Measurements from ENCODE around the gene ACTR5.

Gene ACTR5

DNA sequence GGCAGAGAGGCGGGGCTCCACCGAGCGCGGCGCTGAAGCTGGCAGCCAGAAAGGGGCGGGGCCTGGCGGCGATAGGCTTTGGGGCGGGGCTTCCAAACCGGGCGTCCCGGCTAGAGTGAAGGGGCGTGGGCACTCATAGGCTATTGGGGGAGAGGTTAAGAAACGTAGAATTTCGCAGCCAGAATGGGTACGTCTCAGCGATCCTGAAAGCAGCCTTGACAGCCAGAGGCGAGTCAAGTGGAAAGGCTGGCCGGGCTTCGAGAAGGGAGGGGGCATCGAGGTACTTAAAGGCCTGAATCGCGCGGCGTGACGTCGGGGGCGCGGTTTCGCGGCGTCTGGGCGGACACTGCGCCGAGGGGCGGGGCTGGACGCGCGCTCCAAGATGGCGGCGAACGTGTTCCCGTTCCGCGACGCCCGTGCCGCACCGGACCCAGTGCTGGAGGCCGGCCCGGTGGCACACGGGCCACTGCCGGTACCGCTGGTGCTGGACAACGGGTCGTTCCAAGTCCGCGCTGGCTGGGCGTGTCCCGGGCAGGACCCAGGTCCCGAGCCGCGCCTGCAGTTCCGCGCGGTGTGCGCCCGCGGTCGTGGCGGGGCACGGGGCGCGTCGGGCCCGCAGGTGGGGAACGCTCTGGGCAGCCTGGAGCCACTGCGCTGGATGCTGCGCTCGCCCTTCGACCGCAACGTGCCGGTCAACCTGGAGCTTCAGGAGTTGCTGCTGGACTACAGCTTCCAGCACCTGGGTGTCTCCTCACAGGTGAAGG is at the start of gene ACTR5:
Gene ACTR5 (plus strand): TSS at position 364 of the 764 bp plus-strand sequence. CDS start 19 bp downstream, at position 383.
- DNase-seq (ENCODE audit: low read depth in 3 of 3, low spot score in 1 of 3) = peak; percentile 92 to 98 (median 95)

DNA sequence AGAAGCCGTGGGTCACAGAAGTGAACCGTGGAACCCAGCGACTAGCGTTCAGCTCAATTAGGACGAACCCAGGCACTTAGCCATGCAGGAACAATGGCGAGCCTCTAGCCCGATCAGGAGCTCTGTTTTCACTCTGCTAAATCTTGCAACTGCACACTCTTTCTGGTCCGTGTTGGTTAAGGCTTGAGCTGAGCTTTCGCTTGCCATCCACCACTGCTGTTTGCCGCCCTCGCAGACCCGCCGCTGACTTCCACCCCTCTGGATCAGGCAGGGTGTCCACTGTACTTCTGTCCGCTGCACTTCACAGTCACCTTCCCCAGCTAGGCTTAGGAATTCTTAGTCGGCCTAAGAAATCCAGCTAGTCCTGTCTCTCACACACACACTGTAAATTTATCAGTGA is 49.7 kb upstream of the ACTR5 start:
- no peak for DNase-seq (ENCODE audit: low read depth in 3 of 3, low spot score in 1 of 3)

GRCh38 chr20:38700141-38700540 is 48.1 kb upstream of the ACTR5 start:
- no peak for DNase-seq (ENCODE audit: low read depth in 3 of 3, low spot score in 1 of 3)

- no peak for DNase-seq (ENCODE audit: low read depth in 3 of 3, low spot score in 1 of 3)
Observed at GRCh38 chr20:38700926-38701325, 47.3 kb upstream of the ACTR5 start.

DNA sequence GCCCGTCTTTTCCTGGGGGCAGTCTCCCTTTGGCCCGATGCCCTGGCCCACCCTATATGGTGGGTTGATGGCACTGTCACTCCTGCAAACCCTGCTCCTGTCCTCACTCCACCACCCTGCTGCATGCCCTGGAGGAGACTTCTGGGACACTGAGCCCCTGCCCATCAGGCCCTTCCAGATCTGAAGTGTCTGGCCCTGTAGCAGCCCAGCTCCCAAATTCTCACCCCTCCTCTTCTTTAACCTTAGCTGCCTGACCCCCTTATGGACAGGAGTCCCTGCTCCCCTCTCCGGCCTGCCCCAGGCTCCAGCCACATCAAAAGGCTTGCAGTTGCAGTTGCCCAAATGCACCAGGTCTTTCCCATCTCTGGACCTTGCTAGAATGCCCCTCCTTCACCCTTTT is 44.7 kb upstream of the ACTR5 start:
- no peak for DNase-seq (ENCODE audit: low read depth in 3 of 3, low spot score in 1 of 3)

DNA sequence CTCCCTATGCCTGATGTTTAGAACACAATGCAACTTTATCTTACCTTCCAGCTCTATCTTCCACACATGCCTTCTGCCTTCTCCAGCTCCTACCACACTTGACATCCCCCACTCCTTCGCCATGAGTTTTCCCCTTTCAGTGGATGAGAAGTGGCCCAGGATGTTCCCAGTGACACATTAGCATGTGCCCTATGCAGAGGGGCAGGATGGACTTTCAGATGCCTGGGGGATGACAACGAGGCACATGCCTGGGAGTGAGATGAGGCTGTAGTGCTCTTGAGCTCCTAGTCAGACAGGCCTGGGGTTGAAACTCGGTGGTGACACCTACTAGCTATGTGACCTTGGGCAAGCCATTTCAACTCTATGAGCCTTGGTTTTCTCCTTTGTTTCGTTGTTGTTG is 44.1 kb upstream of the ACTR5 start:
- no peak for DNase-seq (ENCODE audit: low read depth in 3 of 3, low spot score in 1 of 3)

GRCh38 chr20:38706509-38706908 is 41.8 kb upstream of the ACTR5 start:
- DNase-seq (ENCODE audit: low read depth in 3 of 3, low spot score in 1 of 3) = no peak

GRCh38 chr20:38714308-38714707 is 34.0 kb upstream of the ACTR5 start:
- no peak for DNase-seq (ENCODE audit: low read depth in 3 of 3, low spot score in 1 of 3)

GRCh38 chr20:38715646-38716045 is 32.6 kb upstream of the ACTR5 start:
- no peak for DNase-seq (ENCODE audit: low read depth in 3 of 3, low spot score in 1 of 3)

- no peak for DNase-seq (ENCODE audit: low read depth in 3 of 3, low spot score in 1 of 3)
Observed at GRCh38 chr20:38722683-38723016, 25.6 kb upstream of the ACTR5 start.

DNA sequence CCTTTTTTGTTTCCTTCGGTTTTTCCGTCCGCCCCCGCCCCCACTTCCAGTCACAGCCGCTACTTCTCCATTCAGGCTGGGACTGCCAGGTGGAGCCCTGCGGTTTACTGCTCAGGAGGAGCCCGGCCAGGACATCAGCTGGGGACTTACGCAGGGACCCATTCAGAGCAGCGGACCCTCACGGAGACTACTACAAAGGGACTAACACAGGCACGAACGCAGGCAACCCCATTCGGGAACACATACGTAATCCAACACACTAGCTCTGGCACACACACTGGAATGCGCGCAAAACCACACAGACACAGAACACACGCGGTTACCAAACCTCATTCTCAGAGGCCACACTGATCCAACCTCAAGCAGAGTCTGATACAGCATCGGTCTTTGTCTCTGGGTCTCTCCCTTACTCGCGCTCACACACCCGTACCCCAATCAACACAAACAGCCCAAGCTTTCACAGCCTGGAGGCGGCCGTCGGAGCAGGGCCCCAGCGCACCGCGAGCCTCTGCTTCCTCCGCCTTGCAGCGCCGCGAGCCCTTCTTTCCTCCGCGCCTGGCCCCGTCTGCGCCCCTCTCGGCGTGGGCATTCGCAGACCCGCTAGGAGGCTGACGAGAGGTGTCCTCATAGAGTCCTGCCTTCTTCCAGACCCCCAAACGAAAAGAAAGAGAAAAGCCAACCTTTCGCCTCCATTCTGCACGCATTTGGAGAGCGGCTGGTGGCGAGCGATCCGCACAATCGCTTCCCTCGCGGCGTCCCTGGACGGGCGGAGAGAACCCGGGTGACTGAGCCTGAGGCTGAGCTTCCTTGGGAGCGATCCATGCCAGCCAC is 25.0 kb upstream of the ACTR5 start:
- no peak for DNase-seq (ENCODE audit: low read depth in 3 of 3, low spot score in 1 of 3)

- DNase-seq (ENCODE audit: low read depth in 3 of 3, low spot score in 1 of 3) = no peak
Observed at GRCh38 chr20:38723848-38724625, 24.2 kb upstream of the ACTR5 start, which contains the start of gene SLC32A1. SLC32A1 (plus strand) TSS chr20:38724486; CDS start chr20:38724725, 239 bp downstream.

DNA sequence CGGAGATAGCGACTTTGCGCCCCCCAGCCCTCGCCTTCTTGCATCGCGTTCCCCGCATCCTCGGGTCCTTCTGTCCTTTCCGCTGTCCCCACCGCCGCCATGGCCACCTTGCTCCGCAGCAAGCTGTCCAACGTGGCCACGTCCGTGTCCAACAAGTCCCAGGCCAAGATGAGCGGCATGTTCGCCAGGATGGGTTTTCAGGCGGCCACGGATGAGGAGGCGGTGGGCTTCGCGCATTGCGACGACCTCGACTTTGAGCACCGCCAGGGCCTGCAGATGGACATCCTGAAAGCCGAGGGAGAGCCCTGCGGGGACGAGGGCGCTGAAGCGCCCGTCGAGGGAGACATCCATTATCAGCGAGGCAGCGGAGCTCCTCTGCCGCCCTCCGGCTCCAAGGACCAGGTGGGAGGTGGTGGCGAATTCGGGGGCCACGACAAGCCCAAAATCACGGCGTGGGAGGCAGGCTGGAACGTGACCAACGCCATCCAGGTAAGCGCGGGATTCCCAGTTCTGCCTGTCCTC is 23.6 kb upstream of the ACTR5 start:
- no peak for DNase-seq (ENCODE audit: low read depth in 3 of 3, low spot score in 1 of 3)

GRCh38 chr20:38725148-38725901 is 22.9 kb upstream of the ACTR5 start:
- no peak for DNase-seq (ENCODE audit: low read depth in 3 of 3, low spot score in 1 of 3)

- peak in 1 of 3 donors; percentile 35 for DNase-seq (ENCODE audit: low read depth in 3 of 3, low spot score in 1 of 3)
Observed at GRCh38 chr20:38725931-38726803, 22.1 kb upstream of the ACTR5 start.

- peak in 1 of 3 donors; percentile 50 for DNase-seq (ENCODE audit: low read depth in 3 of 3, low spot score in 1 of 3)
Observed at GRCh38 chr20:38726804-38727606, 21.3 kb upstream of the ACTR5 start.

GRCh38 chr20:38727607-38728190 is 20.6 kb upstream of the ACTR5 start:
- no peak for DNase-seq (ENCODE audit: low read depth in 3 of 3, low spot score in 1 of 3)

GRCh38 chr20:38728191-38728781 is 20.0 kb upstream of the ACTR5 start:
- DNase-seq (ENCODE audit: low read depth in 3 of 3, low spot score in 1 of 3) = no peak

All from stimulated activated CD4-positive, alpha-beta T cell treated with anti-CD3 and anti-CD28 coated beads, TNF-alpha, amount 100 ng/mL, for 1 hour (primary cell).